ENCODE results near the gene ZFAND3.
A peak's percentile ranks its signal among the peaks of the same experiment; 100 is the strongest.

Gene ZFAND3, protein sequence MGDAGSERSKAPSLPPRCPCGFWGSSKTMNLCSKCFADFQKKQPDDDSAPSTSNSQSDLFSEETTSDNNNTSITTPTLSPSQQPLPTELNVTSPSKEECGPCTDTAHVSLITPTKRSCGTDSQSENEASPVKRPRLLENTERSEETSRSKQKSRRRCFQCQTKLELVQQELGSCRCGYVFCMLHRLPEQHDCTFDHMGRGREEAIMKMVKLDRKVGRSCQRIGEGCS

GRCh38 chr6:37819177-37819801, at the start of gene ZFAND3:
Gene ZFAND3 (plus strand): TSS chr6:37819727. CDS start chr6:37819946, 219 bp downstream.
- peak; percentile 95 for DNase-seq

- DNase-seq: no peak
These were observed 45.4 kb upstream of the ZFAND3 start for GRCh38 chr6:37774028-37774680.

GRCh38 chr6:37776566-37776965, 43.0 kb upstream of the ZFAND3 start:
- DNase-seq: no peak

DNA sequence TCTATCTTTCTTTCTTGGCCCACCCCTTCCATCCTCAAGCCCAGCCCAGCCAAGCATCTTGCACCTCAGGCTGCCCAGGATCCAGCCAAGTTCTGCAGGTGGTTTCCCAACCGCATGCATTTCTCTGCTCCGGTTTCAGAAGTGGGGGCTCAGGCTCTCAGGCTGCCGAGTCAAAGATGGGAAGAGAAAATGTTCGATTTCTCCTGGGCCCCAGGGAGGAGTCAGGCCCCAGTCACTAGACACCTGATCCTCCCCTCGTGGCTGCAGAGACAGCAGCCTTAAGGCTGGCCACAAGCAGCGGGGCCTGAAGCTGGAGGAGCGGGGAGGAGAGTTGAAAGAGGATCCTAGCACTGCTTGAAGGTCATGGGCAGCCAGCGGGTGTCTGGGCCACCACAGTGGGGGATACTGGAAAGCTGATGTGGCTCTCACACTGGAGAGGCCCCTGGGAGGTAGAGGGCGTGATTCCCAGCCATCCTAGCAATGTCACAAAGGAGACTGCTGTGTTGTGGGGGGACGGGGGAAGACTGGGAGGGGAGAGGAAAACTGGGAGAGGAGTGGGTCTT, 42.2 kb upstream of the ZFAND3 start:
- DNase-seq: no peak

- DNase-seq: no peak
These were observed 40.3 kb upstream of the ZFAND3 start for GRCh38 chr6:37779111-37779800.

DNA sequence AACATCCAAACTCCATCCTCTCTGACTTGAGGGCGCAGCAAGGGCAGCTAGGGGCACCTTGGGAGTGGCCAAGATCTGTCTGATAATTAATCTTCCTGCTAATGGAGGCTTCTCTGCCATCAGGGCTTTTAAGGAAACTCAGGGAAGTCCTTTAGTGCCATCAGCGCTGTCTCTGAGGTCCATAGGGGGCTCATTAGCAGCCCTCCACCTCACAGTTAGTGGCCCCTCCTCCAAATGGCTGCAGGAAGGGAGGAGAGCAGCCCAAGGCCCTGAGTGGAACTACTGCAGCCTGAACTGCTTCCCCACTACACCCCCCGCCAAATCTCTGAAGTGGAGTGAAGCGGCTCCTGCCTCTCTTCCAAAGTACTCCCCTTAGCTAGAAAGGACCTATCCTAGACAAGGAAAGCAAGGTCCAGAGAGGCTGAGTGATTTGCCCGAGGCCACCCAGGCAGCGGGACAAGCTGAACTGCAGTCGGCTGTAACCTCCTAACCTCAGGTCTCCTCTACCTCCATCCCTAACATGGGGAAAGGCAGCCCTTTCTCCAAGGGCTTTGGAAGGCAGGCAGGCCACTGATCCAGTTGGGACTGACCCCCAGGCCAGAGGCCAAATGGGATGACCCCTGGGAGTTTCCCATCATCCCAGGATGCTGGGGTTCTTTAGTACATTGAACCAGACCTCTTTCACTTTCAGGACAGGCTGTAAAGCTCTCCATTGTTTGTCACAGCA, 39.5 kb upstream of the ZFAND3 start:
- DNase-seq: no peak

DNA sequence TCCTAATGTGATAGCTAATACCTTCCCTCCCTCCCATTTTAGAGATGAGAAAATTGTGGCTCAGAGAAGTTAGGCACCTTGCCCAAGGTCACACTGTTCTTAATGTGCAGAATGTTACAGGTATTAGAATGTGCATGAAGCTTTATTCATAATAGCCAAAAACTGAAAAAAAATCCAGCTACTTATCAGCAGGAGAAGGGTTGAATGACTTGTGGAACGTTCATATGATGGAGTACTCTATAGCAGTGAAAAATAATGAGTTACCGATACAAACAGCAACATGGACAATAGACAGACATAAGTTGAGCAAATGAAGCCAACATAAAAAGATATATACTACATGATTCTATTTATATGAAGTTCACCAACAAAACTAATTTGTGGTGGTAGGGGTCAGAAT, 37.7 kb upstream of the ZFAND3 start:
- DNase-seq: no peak

GRCh38 chr6:37783025-37783855, 36.3 kb upstream of the ZFAND3 start:
- no peak for DNase-seq

- no peak for DNase-seq
These were observed 35.5 kb upstream of the ZFAND3 start for GRCh38 chr6:37783856-37784584.

GRCh38 chr6:37784585-37784967, 35.0 kb upstream of the ZFAND3 start:
- no peak for DNase-seq

GRCh38 chr6:37785002-37785662, 34.4 kb upstream of the ZFAND3 start:
- DNase-seq: no peak

- DNase-seq: no peak
These were observed 33.8 kb upstream of the ZFAND3 start for GRCh38 chr6:37785663-37786270.

GRCh38 chr6:37787216-37787615, 32.3 kb upstream of the ZFAND3 start:
- DNase-seq: no peak

DNA sequence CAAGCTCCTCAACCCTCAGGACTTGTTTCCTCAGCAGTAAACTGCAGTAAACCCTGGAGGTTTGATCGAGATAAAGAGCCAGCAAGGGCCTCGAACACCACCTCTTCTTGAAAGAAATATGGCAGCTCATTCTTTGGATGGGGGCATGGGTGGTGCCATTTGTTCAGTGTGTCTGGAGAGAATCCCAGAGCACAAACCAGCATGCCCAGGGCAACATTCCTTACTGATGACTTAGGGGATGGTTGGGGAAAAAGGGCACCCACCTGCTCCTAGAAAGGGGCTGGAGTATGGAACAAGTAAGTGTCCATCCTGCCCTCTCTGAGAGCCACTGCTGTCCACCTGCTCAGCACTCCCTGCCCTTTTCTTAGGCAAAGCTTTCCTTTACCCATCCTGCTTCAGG, 31.3 kb upstream of the ZFAND3 start:
- no peak for DNase-seq

DNA sequence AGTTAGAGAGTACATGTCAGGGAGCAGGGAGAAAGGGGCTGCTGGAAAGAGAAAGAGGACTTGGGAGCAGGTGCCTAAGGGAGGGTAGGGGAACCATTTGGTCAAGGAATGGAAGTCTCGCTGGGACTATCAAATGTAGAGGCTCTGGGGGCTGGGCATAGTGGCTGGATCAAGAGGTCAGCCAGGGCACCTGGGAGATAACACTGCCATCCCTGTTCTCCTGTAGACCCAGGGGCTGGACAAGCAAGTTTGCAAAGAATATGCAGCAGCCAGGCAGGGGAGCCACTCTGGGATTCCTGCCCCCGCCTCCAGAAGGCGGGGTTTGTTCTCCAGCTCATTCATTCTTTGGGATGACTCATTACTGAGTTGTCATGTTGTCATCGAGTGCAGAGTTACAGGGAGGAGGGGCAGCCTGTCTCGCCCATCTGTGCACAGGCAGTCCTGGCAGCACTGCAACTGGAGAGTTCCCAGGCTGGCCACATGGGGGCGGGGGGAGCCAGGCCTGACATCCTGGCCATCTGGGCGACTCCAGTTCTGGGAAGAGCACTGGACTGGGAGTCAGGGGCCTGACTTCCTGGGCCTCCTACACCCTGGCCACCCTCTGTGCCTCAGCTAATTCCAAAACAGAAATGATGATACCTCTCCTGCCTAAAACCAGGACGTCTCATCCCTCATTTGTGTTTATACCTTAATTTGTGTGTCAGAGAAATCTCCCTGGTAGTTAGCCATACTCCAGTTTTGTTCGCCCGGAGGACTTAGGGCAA, 28.2 kb upstream of the ZFAND3 start:
- peak; percentile 79 for DNase-seq

DNA sequence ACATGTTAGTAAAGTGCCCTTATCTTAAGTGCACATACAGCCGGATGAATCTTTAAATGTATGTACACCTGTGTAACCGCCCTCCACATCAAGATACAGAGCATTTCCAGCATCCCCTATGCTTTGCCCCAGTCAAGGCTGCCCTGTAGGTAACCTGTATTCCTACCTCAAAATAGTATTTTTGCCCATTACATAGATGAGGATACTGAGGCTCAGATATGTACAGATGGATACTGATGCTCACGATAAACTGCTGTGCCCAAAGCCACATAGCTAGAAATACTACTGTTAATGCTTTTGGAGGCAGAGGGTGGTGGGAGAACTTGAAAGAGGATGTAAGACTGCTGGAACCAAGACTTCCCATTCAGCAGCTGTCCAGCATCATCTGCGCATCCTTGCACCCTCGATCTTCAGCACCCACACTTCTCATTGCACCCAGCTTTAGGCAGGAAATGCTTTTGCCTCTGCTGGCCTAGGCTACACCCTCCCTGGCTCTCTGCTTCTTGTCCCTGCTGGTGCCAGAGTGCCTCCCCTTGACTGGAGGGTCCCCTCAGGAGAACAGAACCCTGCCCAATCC, 27.0 kb upstream of the ZFAND3 start:
- no peak for DNase-seq

DNA sequence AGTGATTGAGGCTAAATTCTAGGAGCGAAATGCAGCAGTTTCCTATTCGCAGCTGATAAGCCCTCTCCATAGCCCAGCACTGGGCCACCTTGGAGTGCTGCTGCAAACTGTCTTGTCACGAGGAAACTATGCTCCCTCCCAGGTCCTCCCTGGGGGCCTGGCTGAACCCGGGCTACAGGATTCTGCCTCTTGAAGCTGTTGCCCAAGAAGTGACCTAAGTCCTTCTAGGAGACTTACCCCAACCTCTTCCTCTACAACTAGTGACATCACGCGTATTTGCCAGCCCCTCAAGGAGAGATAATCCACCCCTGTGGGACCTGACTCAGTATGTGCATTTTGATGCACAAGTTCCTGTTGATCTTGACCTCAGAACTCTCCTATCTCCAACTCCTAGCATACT, 26.5 kb upstream of the ZFAND3 start:
- DNase-seq: no peak

DNA sequence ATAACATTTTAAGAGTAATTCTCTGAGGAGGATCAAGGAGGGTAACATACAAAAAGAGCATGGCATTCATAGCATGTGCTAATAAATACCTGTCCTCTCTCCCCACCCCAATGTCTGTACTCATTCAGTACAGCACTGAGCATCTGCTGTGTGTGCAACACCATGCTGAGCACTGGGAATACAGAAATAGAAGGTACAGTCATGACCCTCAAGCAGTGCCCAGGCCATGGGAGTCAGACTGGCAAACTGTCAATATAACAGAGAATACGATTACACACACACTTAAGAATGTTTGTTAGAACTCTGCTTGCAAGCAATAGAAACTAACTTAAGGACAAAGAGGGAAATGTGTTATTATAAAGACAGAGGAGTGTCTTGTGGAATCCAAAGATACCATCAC, 24.7 kb upstream of the ZFAND3 start:
- no peak for DNase-seq
